Prostate gland (tissue), 2 donors: ENCODE data around the gene GPC5.

Source experiments
- CTCF ChIP-seq, 4 experiments: fragments of 200-600 bp in 2 of 4; fragments of 450-650 bp in 2 of 4; sonication (generic) in 2 of 4; IDR thresholded peaks; 1 replicate in 3 of 4; 2 replicates in 1 of 4; pipeline ENCODE4 v1.5.1; 2016 to 2019; ENCODE audit warnings: antibody characterized with exemption in 4 of 4, mild to moderate bottlenecking in 2 of 4, moderate library complexity in 2 of 4
- POLR2A ChIP-seq: fragments of 450-650 bp; IDR thresholded peaks from one replicate; pipeline ENCODE4 v1.6.1; 2016; ENCODE audit warnings: antibody characterized with exemption, mild to moderate bottlenecking
- POLR2AphosphoS5 ChIP-seq: sonication (generic); formaldehyde crosslinking; IDR thresholded peaks from one replicate; pipeline ENCODE4 v1.6.1; 2017; ENCODE audit warnings: antibody characterized with exemption

GRCh38 chr13:91904005-91904404 lies 505.6 kb downstream of the GPC5 start:
- no peak for TF ChIP-seq CTCF (IDR thresholded peaks at IDR 0.05)
- no peak for TF ChIP-seq POLR2A
- TF ChIP-seq POLR2AphosphoS5: no peak
